GM13977 (cell line): Measurements from ENCODE around the gene BSN.

ENCODE experiments used
- DNase-seq: peaks from one replicate; pipeline ENCODE4 v3.0.0; 2012; ENCODE audit warnings: low spot score
- CTCF ChIP-seq: IDR thresholded peaks from 2 replicates; pipeline ENCODE4 v1.5.1; 2012; ENCODE audit warnings: mild to moderate bottlenecking, control low read depth; ENCODE audit not compliant: insufficient read depth; ENCODE audit errors: extremely low read depth, missing control alignments
- in situ Hi-C: fragments of 300-500 bp; cut with MboI; formaldehyde crosslinking; loops from one replicate; pipeline ENCODE4 v1.12.0; 2022; ENCODE audit warnings: low sequenced_read_pairs, low pct_unique_long_range_greater_than_20kb, mixed read lengths, inconsistent platforms; ENCODE audit not compliant: unreplicated experiment

Gene BSN

GRCh38 chr3:49641921-49642707 is 87.8 kb downstream of the BSN start:
- no peak for DNase-seq
- TF ChIP-seq CTCF: no peak
- in situ Hi-C loops: no loop called here

GRCh38 chr3:49642708-49643145 is 88.5 kb downstream of the BSN start:
- no peak for DNase-seq
- no peak for TF ChIP-seq CTCF
- in situ Hi-C loops: no loop called here

- no peak for DNase-seq
- TF ChIP-seq CTCF: no peak
- in situ Hi-C loops: no loop called here
Observed at GRCh38 chr3:49644684-49645083, 90.4 kb downstream of the BSN start.

GRCh38 chr3:49646236-49646635 is 92.0 kb downstream of the BSN start:
- TF ChIP-seq CTCF: no peak
- no peak for DNase-seq
- in situ Hi-C loops: no loop called here

- in situ Hi-C loops: no loop called here
- no peak for DNase-seq
- no peak for TF ChIP-seq CTCF
Observed at GRCh38 chr3:49647741-49648140, 93.5 kb downstream of the BSN start.

- in situ Hi-C loops: no loop called here
- DNase-seq: no peak
- no peak for TF ChIP-seq CTCF
Observed at GRCh38 chr3:49648354-49649019, 94.2 kb downstream of the BSN start.
